ENCODE measurements around the gene UCN3.

UCN3 gene, protein sequence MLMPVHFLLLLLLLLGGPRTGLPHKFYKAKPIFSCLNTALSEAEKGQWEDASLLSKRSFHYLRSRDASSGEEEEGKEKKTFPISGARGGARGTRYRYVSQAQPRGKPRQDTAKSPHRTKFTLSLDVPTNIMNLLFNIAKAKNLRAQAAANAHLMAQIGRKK

DNA sequence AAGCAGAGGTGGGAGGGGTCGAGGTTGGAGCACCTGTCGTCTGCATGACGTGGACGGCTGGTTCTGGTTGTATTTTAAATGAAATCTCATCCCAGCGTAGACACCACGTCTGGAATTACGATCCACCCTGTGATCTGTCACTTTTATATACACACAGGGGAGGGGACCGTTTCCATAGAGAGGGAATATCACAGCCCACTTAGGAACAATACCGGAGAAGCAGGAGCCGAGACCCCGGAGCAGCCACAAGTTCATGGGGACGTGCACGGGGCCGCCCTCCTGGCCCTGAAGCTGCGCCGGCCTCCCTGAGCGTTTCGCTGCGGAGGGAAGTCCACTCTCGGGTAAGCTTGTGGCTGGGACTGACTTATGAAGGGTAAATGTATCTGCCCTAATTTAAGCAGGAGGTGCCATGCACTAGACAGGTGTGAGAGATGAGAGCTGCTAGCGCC, at the start of gene UCN3:
TSS of gene UCN3 (plus strand) at position 77 of the 449 bp plus-strand sequence. CDS start 8,755 bp downstream, outside the sequence.
- no peak for DNase-seq

- no peak for DNase-seq
Observed at GRCh38 chr10:5317547-5318107, 47.1 kb upstream of the UCN3 start.

DNA sequence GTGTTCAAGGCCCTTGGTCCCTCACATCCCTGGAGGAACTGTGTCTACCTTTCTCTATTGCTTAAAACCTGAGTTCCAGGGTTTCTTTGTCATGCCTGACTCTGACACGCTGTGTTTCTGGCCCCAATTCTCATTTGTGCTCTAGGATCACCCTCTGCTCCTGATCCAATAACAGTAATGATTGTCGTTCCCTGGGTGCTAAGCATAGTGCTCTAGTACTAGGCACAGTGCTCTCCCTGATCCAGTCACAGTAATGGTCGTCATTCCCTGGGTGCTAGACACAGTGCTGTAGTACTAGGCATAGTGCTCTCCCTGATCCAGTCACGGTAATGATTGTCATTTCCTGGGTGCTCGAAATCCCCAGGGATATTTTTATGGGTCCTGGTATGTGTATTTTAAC, 46.6 kb upstream of the UCN3 start:
- no peak for DNase-seq

DNA sequence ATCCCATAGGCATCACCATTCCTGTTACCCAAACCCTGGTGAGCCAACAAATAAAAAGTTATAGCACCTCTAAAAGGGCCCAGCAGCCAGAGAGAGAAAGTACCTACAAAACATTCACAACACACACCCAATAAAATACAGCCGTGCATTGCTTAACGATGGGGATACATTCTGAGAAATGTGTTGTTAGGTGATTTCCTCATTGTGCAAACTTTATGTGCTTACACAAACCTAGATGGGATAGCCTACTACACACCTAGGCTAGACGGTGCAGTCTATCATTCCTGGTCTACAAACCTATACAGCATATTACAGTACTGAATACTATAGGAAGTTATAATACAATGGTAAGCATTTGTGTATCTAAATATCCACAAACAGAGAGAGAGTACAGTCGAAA, 44.9 kb upstream of the UCN3 start:
- no peak for DNase-seq

GRCh38 chr10:5321273-5321672, 43.5 kb upstream of the UCN3 start:
- DNase-seq = no peak

- DNase-seq = no peak
Observed at GRCh38 chr10:5323446-5323845, 41.3 kb upstream of the UCN3 start.

DNA sequence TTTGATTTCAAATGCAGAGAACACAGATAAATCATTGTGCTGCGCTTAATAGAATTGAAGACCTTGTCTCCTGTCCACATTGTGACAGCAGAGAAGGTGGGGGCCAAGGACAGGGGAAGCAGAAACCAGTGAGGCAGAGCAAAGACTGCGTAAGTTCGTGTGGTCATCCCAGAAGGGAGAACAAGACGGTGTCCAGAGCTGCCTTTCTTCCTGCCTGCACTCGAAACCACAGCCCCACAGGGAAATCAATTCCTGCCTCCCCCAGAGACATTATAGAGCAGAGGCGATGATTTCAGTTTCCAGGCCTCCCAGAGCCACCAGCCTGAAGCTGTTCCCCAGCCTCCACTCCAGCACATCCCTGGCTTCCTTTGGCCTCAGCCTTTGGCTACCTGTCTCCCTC, 39.7 kb upstream of the UCN3 start:
- no peak for DNase-seq

DNA sequence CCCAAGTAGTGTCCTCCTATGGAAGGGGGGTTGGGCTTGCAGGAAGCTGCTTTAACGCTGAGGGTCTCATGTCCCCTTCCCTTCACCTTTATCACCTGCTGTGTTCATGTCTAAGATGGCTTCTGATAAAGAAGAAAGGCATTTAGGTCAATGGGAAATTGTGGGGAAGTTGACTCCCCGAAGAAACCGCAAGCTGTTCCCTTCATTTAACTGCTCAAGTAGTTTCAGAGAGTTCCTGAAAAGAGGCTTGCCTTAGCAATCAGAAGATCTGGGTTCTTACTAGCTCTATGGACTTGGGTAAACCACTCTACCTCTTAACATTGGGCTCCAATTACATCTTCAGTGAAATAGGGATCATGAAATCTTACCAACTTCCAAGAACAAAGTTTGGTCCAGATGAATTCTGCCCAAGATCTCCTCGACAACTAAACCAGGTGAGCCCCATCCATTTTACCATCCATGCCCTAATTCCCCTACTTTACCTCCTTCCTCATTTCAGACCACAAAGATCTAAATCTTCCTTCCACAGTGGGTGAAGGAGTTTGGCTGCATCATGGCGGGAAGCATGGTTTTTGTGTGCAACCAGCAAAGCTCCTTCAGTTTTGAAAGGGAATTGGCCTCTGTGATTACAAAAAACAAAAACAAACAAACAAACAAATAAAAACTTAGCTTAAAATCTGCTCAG, 30.4 kb upstream of the UCN3 start:
- no peak for DNase-seq

GRCh38 chr10:5338010-5338409, 26.8 kb upstream of the UCN3 start:
- no peak for DNase-seq

DNA sequence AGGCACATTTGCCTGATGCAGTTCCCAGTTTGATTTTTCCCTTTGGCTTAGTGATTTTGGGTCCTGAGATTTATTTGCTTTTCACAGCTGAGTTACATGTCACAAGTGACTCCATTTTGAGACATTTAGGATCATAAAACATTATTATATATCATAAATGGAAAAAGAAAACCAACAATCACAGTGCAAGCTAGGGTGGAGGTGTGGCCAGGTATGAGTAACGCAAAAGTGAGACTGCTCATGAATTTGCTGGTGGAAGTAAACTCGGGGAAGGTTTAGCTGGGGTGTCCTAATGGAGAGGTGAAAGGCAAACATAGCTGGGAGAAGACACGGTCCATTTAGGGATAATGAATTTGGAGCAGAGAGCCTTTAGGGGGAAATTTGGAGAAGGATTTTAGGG, 21.7 kb upstream of the UCN3 start:
- no peak for DNase-seq

GRCh38 chr10:5343561-5343960, 21.2 kb upstream of the UCN3 start:
- DNase-seq = no peak

DNA sequence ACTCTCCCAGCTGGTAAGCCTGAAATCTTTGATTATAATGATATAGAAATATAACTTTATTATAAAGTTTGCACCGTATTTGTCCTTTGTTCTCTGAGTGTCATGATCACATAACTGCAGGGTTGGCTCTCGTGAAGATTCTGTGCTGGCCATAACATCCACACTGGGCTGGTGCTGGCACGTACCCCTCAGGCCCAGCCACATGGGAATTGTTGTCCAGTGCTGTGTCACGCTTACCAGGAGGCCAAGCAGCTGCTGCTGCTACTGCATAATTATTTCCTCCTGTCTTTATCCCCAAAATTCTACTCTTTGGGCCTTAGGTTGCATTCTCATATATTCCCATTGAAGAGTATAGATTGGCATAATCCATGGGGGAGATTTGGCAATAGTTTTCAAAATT, 20.8 kb upstream of the UCN3 start:
- DNase-seq = no peak

DNA sequence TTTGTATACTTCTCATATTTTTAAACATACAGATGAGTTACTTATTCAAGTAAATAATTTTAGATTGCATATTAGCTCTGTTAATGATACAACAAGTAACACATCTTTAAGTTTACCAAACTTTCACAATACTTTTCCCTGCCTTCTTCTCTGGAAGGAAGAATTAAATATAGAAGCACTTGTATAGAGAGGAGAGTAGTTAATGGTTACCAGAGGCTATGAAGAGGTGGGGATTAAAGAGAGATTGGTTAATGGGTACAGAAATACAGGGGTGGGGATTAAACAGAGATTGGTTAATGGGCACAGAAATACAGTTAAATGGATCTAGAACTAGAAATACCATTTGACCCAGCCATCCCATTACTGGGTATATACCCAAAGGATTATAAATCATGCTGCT, 20.0 kb upstream of the UCN3 start:
- DNase-seq = no peak

- DNase-seq = no peak
Observed at GRCh38 chr10:5346881-5347280, 17.9 kb upstream of the UCN3 start.

DNA sequence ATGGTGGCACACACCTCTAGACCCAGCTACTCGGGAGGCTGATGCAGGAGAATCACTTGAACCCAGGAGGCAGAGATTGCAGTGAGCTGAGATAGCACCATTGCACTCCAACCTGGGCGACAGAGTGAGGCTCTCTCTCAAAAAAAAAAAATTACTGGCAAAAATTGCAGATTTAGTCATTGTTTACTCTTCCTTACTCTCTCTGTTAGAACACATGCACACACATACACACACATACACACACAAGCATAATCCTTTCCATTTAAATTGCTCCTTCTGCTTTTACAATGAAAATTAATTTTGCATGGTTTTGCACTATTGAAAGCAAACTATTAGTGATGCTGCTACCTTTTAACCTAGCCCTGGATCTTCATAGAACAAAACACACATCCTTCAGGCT, 15.4 kb upstream of the UCN3 start:
- no peak for DNase-seq

DNA sequence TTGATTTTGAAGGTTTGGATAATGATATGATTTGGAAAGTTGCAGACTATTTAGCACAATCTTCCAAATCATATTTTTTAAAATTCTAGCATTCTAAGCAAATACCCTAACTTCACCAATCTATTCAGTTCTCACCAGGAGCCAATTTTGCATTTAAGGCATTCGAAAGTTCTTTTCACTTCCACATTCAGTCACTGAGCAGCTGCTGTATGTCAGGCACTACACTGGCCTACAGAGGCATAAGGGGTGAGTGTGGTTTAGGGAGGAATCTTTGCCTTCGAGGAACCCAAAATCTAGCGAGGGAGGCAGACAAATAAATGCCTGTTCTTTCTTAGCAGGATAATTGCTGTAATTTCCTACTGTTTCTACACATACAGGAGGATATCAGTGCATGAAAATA, 10.7 kb upstream of the UCN3 start:
- DNase-seq = no peak

- no peak for DNase-seq
Observed at GRCh38 chr10:5355594-5356301, 9.0 kb upstream of the UCN3 start.

DNA sequence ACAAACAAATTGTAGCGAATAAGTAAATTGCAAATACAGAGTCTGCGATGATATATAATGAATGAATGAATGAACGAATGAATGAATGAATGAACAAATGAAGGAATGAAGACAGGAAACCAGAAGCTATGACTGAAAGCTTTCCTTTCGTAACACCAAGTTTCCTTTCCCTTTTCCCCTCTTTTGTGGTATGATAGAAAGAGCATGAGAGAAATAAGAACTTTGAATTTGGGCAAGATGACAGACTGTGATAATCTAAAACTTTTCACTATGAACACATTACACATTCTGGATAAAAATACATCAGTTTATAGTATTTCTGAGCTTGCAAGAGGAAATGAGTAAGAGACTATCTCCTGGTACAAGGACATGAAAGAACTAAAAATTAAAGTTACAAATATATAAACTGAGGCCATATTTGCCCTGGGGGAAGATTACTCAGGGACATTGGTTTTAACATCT, 8.4 kb upstream of the UCN3 start:
- no peak for DNase-seq

DNA sequence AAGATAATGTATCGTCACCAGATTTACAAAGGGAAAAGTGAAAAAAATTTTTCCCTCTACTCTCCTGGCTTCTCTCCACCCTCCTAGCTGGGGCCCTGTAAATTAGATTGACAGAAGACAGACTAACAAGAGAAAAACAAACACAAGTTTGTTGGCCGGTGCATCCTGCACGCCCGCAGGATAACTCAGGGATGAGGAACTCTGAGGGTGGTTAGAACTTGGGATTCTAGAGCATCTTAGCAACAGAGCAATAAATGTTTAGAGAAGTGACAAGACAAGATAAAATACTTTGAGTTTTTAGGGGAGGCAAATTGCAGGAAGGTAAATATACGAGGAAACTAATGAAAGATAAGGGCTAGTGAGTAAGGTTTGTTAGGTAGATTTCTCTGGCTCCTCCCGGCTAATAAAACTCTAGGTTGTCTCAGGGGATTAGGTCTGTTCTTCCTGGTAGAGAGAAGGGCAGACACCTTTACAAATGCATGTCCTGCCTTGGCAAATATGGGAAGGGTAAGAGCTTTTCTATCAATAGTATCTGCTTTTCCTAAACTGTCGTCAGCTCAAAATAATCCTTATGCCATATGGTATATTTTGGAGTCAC, 4.3 kb upstream of the UCN3 start:
- no peak for DNase-seq

DNA sequence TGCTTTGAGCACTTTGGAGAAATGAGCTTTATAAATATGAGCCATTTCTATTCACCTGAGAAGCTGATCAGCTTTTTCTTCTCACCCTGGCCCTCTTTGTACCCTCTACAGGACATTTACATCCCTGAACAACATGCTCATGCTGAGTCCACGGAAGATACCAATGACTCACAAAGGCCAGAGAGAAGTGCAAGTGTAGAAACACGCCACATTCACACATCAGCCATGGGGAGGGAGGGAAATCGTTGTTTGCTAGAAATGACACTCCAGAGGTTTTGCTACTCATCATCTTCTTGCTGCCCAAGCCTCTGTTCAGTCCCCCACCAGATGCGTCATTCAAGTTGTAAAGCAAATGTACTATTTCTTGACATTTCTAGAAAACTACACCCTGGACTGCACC, 2.8 kb upstream of the UCN3 start:
- no peak for DNase-seq

DNA sequence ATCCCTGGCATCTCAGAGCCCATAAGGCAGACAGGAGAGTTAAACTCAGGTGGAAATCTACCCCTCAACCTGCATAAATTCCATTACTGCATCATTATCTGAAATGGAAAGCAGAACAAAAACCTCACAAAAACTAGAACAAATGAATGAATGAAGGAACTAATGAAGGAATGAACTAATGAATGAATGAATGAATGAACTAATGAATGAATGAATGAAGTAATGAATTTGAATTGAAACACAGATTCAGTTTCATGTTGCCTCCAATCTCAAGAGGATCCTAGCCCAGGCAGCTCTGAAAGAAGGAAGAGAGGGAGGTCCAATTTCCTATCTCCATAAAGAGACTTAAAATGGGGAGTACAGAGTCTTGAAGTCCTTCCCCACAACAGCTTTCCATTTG, 1.9 kb upstream of the UCN3 start:
- DNase-seq = no peak

GRCh38 chr10:5364374-5364773, 392 bp upstream of the UCN3 start:
- DNase-seq = no peak

GRCh38 chr10:5365928-5366327, 1.2 kb downstream of the UCN3 start:
- no peak for DNase-seq

Measured in NCI-H774 (cell line).